Activated CD4-positive, alpha-beta T cell treated with anti-CD3 and anti-CD28 coated beads, Interleukin-2, amount 50 U/mL, for 1 hour (primary cell): ENCODE results near the gene SEPTIN6.

Experiments
- DNase-seq: peaks from one replicate; pipeline ENCODE4 v3.0.0-alpha.2; 2020

Gene SEPTIN6

DNA sequence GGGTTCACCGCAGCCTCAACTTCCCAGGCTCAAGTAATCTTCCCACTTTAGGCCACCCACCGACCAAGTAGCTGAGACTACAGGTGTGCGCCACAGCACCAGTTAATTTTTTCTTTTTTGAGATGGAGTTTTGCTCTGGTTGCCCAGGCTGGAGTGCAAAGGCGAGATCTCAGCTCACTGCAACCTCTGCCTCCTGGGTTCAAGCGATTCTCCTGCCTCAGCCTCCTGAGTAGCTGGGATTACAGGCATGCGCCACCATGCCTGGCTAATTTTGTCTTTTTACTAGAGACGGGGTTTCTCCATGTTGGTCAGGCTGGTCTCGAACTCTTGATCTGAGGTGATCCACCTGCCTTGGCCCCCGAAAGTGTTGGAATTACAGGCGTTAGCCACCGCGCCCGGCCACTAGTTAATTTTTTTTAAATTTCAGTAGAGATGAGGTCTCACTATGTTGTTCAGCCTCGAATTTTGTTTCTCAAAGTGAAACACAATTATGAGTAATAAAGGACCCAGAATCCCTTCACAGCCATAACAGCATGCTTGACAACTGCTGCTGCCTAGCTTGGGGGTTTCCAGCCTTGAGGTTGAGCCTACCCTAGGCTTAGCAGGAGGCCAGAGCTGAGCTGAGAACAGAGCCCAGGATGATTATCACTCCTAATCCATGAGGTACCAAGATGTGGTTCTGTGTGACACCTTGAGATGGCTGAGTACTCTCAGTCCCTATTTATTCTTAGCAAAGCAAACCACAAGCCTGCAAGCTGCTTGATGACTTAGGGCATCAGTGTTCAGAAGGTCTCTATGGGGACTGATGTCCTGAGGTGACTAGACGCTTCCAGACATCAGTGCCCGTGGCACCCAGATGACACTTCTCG, 45.2 kb downstream of the SEPTIN6 start:
- DNase-seq, result peak; percentile 39

DNA sequence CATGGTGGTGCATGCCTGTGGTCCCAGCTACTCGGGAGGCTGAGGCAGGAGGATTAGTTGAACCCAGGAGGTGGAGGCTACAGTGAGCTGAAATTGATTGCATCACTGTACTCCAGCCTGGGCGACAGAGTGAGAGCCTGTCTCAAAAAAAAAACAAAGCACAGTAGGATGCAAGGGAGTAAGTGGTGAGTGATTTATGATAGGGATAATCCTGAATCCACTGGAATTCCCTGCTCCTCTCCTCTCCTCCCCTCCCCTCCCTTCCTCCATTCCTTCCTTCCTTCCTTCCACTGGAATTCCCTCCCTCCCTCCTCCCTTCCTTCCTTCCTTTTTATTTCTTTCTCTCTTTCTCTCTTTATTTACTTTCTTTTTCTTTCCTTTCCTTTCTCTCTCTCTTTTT, 45.9 kb downstream of the SEPTIN6 start:
- no peak for DNase-seq

DNA sequence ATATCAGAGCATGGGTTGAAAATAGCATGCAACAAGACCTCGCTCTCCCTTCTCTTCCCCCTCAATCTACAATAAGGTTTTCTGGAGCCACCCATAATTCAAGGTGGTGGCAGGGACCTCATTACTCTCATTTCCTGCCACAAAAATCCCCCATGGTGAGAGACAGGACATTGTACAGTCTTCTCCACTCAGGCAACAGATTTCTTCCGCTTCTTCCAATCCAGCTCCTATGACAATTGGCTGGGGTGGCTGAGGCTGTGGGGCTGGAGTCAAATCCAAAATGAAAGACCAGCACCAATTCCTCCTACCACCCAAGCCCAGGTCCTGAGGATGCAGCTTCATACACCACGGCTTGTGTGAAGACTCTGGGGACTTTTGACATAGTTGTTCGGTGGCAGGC, 46.5 kb downstream of the SEPTIN6 start:
- DNase-seq, result no peak

DNA sequence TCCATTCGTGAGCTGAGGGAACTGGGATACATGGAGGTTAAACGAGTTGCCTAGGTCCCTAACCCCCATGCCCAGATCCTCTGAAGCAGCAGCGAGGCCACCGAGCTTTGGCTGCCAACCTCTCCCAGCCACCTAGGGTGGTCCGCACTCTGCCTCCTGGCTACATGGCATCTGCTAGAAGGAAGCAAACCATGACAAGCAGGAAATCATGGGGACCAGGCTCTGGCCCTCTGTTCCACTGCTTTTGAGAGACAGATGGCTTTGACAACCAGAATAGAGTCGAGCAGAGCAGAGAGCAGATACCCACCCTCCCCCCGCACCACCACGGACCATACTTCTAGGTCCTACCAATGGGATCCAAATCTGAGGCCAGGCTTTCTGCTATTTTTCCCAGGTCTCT, 49.3 kb downstream of the SEPTIN6 start:
- no peak for DNase-seq
